HEK293 (cell line): ENCODE measurements around the gene MESP2.

ENCODE experiments used
- HOXD13 ChIP-seq: sonication (generic); formaldehyde crosslinking; IDR thresholded peaks from 2 replicates; pipeline ENCODE4 v1.8.0; 2022; ENCODE audit warnings: missing genetic modification reagents, borderline replicate concordance
- PATZ1 ChIP-seq: fragments of 450-650 bp; formaldehyde crosslinking; IDR thresholded peaks from 2 replicates; pipeline ENCODE4 v1.5.1; 2016; ENCODE audit warnings: missing biosample characterization, missing genetic modification characterization
- SP7 ChIP-seq: fragments of 450-650 bp; formaldehyde crosslinking; IDR thresholded peaks from 2 replicates; pipeline ENCODE4 v1.5.1; 2016; ENCODE audit warnings: missing biosample characterization, missing genetic modification characterization
- ZBTB26 ChIP-seq: fragments of 450-650 bp; formaldehyde crosslinking; optimal IDR thresholded peaks from 2 replicates; pipeline ENCODE3; 2016; ENCODE audit warnings: missing biosample characterization, mild to moderate bottlenecking, missing genetic modification characterization
- ZNF274 ChIP-seq, 2 experiments: fragments of 200-500 bp in 1 of 2; fragments of 450-650 bp in 1 of 2; sonication (Bioruptor generic) in 1 of 2; formaldehyde crosslinking in 1 of 2; IDR thresholded peaks; 2 replicates each; pipeline versions ENCODE4 v1.5.1 to v1.6.1; 2014 to 2016; ENCODE audit warnings: borderline replicate concordance in 1 of 2, inconsistent platforms in 1 of 2, low read length in 1 of 2, missing biosample characterization in 1 of 2, missing genetic modification characterization in 1 of 2
- ZNF621 ChIP-seq: fragments of 450-650 bp; formaldehyde crosslinking; IDR thresholded peaks from 2 replicates; pipeline ENCODE4 v1.5.1; 2017; ENCODE audit warnings: missing biosample characterization, missing genetic modification characterization
- ZNF837 ChIP-seq: fragments of 450-650 bp; formaldehyde crosslinking; IDR thresholded peaks from 2 replicates; pipeline ENCODE4 v1.5.1; 2016; ENCODE audit warnings: missing biosample characterization, missing genetic modification characterization
- TF ChIP-seq, protein P1 (sequence below): fragments of 450-650 bp; formaldehyde crosslinking; IDR thresholded peaks from 2 replicates; pipeline ENCODE4 v1.5.1; 2016; ENCODE audit warnings: missing biosample characterization, missing genetic modification characterization
- TF ChIP-seq, protein P2 (sequence below): fragments of 450-650 bp; formaldehyde crosslinking; IDR thresholded peaks from 2 replicates; pipeline ENCODE4 v1.5.1; 2016; ENCODE audit warnings: missing biosample characterization, missing genetic modification characterization, low read depth

- TF ChIP-seq, protein P1, sequence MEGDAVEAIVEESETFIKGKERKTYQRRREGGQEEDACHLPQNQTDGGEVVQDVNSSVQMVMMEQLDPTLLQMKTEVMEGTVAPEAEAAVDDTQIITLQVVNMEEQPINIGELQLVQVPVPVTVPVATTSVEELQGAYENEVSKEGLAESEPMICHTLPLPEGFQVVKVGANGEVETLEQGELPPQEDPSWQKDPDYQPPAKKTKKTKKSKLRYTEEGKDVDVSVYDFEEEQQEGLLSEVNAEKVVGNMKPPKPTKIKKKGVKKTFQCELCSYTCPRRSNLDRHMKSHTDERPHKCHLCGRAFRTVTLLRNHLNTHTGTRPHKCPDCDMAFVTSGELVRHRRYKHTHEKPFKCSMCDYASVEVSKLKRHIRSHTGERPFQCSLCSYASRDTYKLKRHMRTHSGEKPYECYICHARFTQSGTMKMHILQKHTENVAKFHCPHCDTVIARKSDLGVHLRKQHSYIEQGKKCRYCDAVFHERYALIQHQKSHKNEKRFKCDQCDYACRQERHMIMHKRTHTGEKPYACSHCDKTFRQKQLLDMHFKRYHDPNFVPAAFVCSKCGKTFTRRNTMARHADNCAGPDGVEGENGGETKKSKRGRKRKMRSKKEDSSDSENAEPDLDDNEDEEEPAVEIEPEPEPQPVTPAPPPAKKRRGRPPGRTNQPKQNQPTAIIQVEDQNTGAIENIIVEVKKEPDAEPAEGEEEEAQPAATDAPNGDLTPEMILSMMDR: no peak
- TF ChIP-seq ZNF621 (no peak), PATZ1 (no peak), HOXD13 (CRISPR knock-in tag) (no peak), ZNF274 (IDR thresholded peaks at IDR 0.05; ENCODE audit: low read length) (no peak), ZNF274 (tag by site-specific recombination; IDR thresholded peaks at IDR 0.05; ENCODE audit: borderline replicate concordance) (no peak), SP7 (no peak), ZNF837 (no peak), ZBTB26 (tag by site-specific recombination) (no peak)
- TF ChIP-seq, protein P2, sequence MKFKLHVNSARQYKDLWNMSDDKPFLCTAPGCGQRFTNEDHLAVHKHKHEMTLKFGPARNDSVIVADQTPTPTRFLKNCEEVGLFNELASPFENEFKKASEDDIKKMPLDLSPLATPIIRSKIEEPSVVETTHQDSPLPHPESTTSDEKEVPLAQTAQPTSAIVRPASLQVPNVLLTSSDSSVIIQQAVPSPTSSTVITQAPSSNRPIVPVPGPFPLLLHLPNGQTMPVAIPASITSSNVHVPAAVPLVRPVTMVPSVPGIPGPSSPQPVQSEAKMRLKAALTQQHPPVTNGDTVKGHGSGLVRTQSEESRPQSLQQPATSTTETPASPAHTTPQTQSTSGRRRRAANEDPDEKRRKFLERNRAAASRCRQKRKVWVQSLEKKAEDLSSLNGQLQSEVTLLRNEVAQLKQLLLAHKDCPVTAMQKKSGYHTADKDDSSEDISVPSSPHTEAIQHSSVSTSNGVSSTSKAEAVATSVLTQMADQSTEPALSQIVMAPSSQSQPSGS (tag by site-specific recombination): no peak
Measured at GRCh38 chr15:89749054-89749453, 27.1 kb upstream of the MESP2 start.
